ENCODE measurements around the gene SULT1B1.

SULT1B1 gene

GRCh38 chr4:69684804-69685203, 75.6 kb downstream of the SULT1B1 start:
- H3K9me3 ChIP-seq (ENCODE audit: control insufficient read depth, low read depth, low read length), result no peaks in the 10 kb centered on the region

More at GRCh38 chr4:69684804-69685203, 75.6 kb downstream of the SULT1B1 start:
- Histone ChIP-seq H3K4me1 (ENCODE audit: control insufficient read depth, low read depth, low read length) (no peaks in the 10 kb centered on the region), H3K27me3 (ENCODE audit: control insufficient read depth, insufficient read depth, low read length) (no peaks in the 10 kb centered on the region), H3K4me3 (ENCODE audit: low read length) (no peak overlapping the region), H3K27ac (ENCODE audit: low read length) (no peak overlapping the region), H3K9ac (ENCODE audit: low read length) (no peak overlapping the region), H3K36me3 (ENCODE audit: control insufficient read depth, low read depth, low read length) (no peaks in the 10 kb centered on the region)

Measured in iPS-18a (cell line).